Mesothelial cell of epicardium (in vitro differentiated cells): ENCODE results near the gene TULP1. TPM values are rescaled to one million over a fixed set of nuclear protein-coding genes. Genes with fewer than 3 reads are reported as not detected.
A peak's percentile ranks its signal among the peaks of the same experiment; 100 is the strongest.

ENCODE experiments used
- DNase-seq, 2 experiments: peaks; one replicate each; pipeline ENCODE4 v3.0.0; 2021; ENCODE audit warnings: low spot score in 2 of 2; ENCODE audit not compliant: unreplicated experiment in 2 of 2
- H3K27ac Mint-ChIP-seq: 2 replicates; pipeline ENCODE4 v1.8.0; 2021; ENCODE audit warnings: mixed read lengths
- H3K27me3 Mint-ChIP-seq: 2 replicates; pipeline ENCODE4 v1.8.0; 2021; ENCODE audit warnings: low read depth, mixed read lengths
- H3K36me3 Mint-ChIP-seq: 2 replicates; pipeline ENCODE4 v1.8.0; 2021; ENCODE audit warnings: mixed read lengths
- H3K4me1 Mint-ChIP-seq: 2 replicates; pipeline ENCODE4 v1.8.0; 2021; ENCODE audit warnings: mixed read lengths
- H3K4me3 Mint-ChIP-seq: 2 replicates; pipeline ENCODE4 v1.8.0; 2021; ENCODE audit warnings: mild to moderate bottlenecking, moderate library complexity, mixed read lengths
- H3K9me3 Mint-ChIP-seq: 2 replicates; pipeline ENCODE4 v1.8.0; 2021; ENCODE audit warnings: mixed read lengths
- CTCF ChIP-seq: fragments of 200-600 bp; sonication (generic); IDR thresholded peaks from one replicate; pipeline ENCODE4 v1.5.0; 2021; ENCODE audit warnings: antibody characterized with exemption; ENCODE audit not compliant: unreplicated experiment
- total RNA-seq: library from RNA; stranded (reverse); gene quantifications from 3 replicates; pipeline ENCODE4 v1.2.1, GENCODE V29; 2021

Gene TULP1
- total RNA-seq, 1 donor from 2014 or later, result 17.7 TPM

DNA sequence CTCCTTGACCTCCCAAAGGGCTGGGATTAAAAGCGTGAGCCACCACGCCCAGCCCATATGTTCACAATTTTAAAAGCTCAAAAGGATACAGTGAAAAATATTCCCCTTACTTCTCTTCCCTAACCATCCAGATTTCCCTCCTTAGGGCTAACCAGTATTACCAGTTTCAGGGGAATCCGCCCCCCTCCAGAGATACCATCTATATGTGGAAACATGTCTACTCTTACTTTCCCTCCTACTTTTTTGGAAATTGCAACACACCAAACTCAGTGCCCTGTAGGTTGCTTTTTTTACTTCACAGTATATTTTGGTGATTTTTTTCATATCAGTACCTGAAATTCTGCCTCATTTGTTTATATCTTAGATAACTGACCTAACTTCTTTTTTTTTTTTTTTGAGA lies 51.4 kb downstream of the TULP1 start:
- Mint-ChIP-seq H3K27ac (no peak overlapping the region), H3K4me3 (no peak overlapping the region), H3K9me3 (no peaks in the 10 kb centered on the region)

DNA sequence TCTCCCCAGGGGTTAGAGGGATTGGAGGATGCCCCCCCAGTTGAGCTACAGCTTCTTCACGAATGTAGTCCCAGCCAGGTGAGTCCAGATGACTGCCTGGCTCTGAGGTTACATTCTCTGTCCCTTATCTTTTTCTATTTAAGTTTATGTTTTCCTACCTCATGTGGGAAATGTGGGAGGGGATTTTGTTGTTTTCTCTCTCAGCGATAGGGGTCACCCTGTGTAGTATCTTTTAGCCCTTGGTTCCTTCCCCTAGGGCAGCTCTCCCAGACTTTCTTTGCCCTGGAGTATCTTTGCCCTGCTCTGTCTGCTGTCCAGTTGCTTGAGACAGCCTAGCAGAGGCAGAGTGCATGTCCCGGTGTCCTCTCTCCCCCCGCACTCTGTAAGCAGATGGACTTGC lies 54.8 kb downstream of the TULP1 start:
- no peak for DNase-seq
- Mint-ChIP-seq H3K27me3 (no peaks in the 10 kb centered on the region), H3K4me3 (no peak overlapping the region), H3K27ac (no peak overlapping the region), H3K4me1 (peaks cover 25% of the 10 kb centered on the region), H3K36me3 (peaks cover 26% of the 10 kb centered on the region), H3K9me3 (no peaks in the 10 kb centered on the region)
- TF ChIP-seq CTCF, result no peak

More for the DNA sequence above, 51.4 kb downstream of the TULP1 start:
- DNase-seq, result no peak
- Mint-ChIP-seq H3K27me3 (no peaks in the 10 kb centered on the region), H3K36me3 (peaks cover 21% of the 10 kb centered on the region), H3K4me1 (peaks cover 6% of the 10 kb centered on the region)
- no peak for TF ChIP-seq CTCF

DNA sequence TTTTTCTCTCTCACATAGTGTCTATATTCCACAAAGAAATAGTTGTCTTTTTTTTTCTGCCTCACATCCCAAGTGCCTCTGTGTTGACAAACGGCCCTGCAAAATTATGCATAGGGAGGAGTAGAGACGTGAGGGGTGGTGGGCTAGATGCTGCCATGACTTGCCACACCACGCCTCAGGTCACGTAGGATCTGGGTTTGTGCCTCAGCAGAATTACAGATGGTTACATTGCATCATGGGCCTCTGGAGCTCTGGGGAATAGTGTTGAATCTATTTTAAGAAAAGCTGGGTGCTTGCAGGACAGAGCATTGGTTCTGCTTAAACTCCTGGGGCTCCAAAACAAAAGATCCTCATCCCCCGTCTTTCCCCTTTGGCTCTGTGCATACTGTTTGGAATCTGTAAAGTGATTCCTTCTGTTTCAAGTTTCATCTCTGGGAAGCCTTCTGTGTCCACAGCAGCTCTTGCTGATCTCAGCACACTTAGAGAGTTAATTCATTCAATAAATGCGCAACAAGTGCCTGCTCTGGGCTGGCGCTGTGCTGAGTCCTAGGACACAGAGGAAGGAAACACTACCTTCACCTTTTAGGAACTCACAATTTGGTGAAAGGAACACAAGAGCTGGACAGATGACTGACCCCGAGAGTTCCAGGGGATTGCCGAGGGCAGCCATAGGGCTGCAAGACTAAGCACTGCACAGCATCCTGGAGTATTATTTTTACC lies 58.1 kb downstream of the TULP1 start:
- Mint-ChIP-seq H3K27ac (no peak overlapping the region), H3K36me3 (peaks cover 16% of the 10 kb centered on the region), H3K9me3 (no peaks in the 10 kb centered on the region), H3K4me1 (peaks cover 32% of the 10 kb centered on the region), H3K4me3 (peak overlapping the region; percentile 7), H3K27me3 (peaks cover 3% of the 10 kb centered on the region)
- no peak for TF ChIP-seq CTCF
- no peak for DNase-seq

- no peak for DNase-seq
- H3K4me1 Mint-ChIP-seq, result peaks cover 32% of the 10 kb centered on the region
- peak overlapping the region; percentile 60 for H3K27ac Mint-ChIP-seq
- TF ChIP-seq CTCF, result no peak
- peaks cover 4% of the 10 kb centered on the region for H3K27me3 Mint-ChIP-seq
- H3K36me3 Mint-ChIP-seq, result peaks cover 12% of the 10 kb centered on the region
- H3K4me3 Mint-ChIP-seq, result peak overlapping the region; percentile 62
- no peaks in the 10 kb centered on the region for H3K9me3 Mint-ChIP-seq
These were observed 59.5 kb downstream of the TULP1 start for GRCh38 chr6:35453236-35453635.

DNA sequence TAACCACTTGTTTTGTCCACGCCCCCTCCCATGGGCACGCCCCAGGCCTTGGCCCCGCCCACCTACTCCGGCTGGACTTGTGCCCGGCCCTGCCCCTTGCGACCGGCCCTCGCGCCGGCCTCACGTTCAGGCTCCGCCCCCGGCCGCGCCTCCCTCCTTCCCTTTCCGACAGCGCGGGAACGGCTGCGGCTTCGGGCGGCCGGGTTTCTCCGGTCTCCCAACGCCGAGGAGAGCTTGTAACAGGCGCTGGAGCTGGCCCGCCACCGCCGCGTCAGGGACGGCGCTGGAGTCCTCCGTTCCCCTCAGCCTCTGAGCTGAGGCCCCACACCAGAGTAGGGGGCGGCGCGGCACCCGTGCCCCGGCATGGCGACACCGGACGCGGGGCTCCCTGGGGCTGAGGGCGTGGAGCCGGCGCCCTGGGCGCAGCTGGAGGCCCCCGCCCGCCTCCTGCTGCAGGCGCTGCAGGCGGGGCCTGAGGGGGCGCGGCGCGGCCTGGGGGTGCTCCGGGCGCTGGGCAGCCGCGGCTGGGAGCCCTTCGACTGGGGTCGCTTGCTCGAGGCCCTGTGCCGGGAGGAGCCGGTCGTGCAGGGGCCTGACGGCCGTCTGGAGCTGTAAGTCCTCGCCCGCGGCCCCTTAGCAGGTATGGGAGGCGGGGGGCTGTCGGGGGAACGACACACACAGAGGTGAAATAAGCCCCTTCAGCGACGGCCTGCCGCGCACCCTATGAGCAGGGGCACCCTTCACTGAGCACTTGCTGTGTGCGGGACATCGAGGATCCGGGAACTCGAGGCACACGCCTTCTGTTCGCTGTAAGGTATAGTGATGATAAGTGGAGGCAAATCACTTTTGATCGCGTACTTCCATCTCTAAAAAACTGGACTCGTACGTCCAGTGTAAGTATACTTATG lies 60.3 kb downstream of the TULP1 start, which contains the start of gene FANCE:
Gene FANCE, plus strand, starts transcription at position 156 of the 908 bp plus-strand sequence. Its CDS starts 208 bp downstream, at position 364.
- Mint-ChIP-seq H3K27ac (peak within 1 kb of the TSS; percentile 60), H3K4me3 (peak within 1 kb of the TSS; percentile 74), H3K36me3 (peaks cover 9% of the 10 kb centered on the region), H3K9me3 (no peaks in the 10 kb centered on the region), H3K27me3 (peaks cover 4% of the 10 kb centered on the region), H3K4me1 (peaks cover 32% of the 10 kb centered on the region)
- TF ChIP-seq CTCF, result no peak
- peak; percentile 91 to 98 for DNase-seq
